Osteocyte (in vitro differentiated cells): ENCODE data around the gene EXOSC2. TPM values are rescaled to one million over a fixed set of nuclear protein-coding genes. Genes with fewer than 3 reads are reported as not detected.

Source experiments
- DNase-seq: peaks from one replicate; pipeline ENCODE4 v3.0.0; 2021; ENCODE audit warnings: mixed read lengths; ENCODE audit not compliant: unreplicated experiment; ENCODE audit errors: extremely low spot score
- H3K27ac Mint-ChIP-seq: one replicate; pipeline ENCODE4 v1.8.0; 2021; ENCODE audit warnings: mild to moderate bottlenecking, mixed read lengths; ENCODE audit not compliant: unreplicated experiment
- H3K27me3 Mint-ChIP-seq: one replicate; pipeline ENCODE4 v1.8.0; 2021; ENCODE audit warnings: mixed read lengths; ENCODE audit not compliant: unreplicated experiment
- H3K36me3 Mint-ChIP-seq: one replicate; pipeline ENCODE4 v1.8.0; 2021; ENCODE audit warnings: mixed read lengths; ENCODE audit not compliant: unreplicated experiment
- H3K4me1 Mint-ChIP-seq: one replicate; pipeline ENCODE4 v1.8.0; 2021; ENCODE audit warnings: mixed read lengths; ENCODE audit not compliant: unreplicated experiment
- H3K4me3 Mint-ChIP-seq: one replicate; pipeline ENCODE4 v1.8.0; 2021; ENCODE audit warnings: mild to moderate bottlenecking, moderate library complexity, mixed read lengths; ENCODE audit not compliant: unreplicated experiment
- H3K9me3 Mint-ChIP-seq: one replicate; pipeline ENCODE4 v1.8.0; 2021; ENCODE audit warnings: mixed read lengths; ENCODE audit not compliant: unreplicated experiment
- CTCF ChIP-seq: fragments of 200-600 bp; sonication (generic); IDR thresholded peaks from 2 replicates; pipeline ENCODE4 v1.5.0; 2021; ENCODE audit warnings: antibody characterized with exemption, mild to moderate bottlenecking, moderate library complexity
- total RNA-seq: library from RNA; stranded (reverse); gene quantifications from 2 replicates; pipeline ENCODE4 v1.2.1, GENCODE V29; 2021

Gene EXOSC2
- total RNA-seq, 1 donor from 2014 or later, result 26.1 TPM

DNA sequence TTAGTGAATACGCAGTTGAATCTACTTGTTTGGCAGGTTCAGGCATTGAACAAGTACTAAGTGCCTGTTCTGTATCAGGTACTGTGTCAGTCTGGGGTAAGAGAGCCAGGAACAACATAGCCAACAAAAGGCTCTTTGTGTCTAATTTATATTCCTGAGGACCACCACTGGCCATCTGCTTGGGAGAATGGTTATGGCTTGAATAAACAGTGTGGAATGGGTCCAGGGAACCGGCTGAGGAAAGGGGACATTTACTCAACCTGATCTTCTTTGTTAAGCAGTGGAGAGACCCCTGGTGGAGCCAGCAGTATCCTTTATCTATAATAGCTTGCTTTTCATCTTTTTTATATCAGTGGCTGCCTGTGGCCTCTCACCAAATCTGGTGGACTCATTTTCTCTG lies 38.6 kb downstream of the EXOSC2 start:
- H3K27me3 Mint-ChIP-seq, result no peaks in the 10 kb centered on the region
- H3K27ac Mint-ChIP-seq, result no peak overlapping the region
- TF ChIP-seq CTCF, result no peak
- peaks cover 4% of the 10 kb centered on the region for H3K36me3 Mint-ChIP-seq
- H3K9me3 Mint-ChIP-seq, result no peaks in the 10 kb centered on the region
- no peak overlapping the region for H3K4me3 Mint-ChIP-seq
- H3K4me1 Mint-ChIP-seq, result peaks cover 34% of the 10 kb centered on the region
- no peak for DNase-seq

- peaks cover 34% of the 10 kb centered on the region for H3K4me1 Mint-ChIP-seq
- no peaks in the 10 kb centered on the region for H3K9me3 Mint-ChIP-seq
- no peak for TF ChIP-seq CTCF
- H3K36me3 Mint-ChIP-seq, result peaks cover 4% of the 10 kb centered on the region
- H3K27ac Mint-ChIP-seq, result no peak overlapping the region
- no peak for DNase-seq
- no peaks in the 10 kb centered on the region for H3K27me3 Mint-ChIP-seq
- H3K4me3 Mint-ChIP-seq, result no peak overlapping the region
Measured at GRCh38 chr9:130732793-130733221, 39.2 kb downstream of the EXOSC2 start.

- Mint-ChIP-seq H3K4me1 (peaks cover 17% of the 10 kb centered on the region), H3K4me3 (no peak overlapping the region), H3K36me3 (no peaks in the 10 kb centered on the region), H3K9me3 (no peaks in the 10 kb centered on the region), H3K27me3 (no peaks in the 10 kb centered on the region), H3K27ac (no peak overlapping the region)
- no peak for DNase-seq
- TF ChIP-seq CTCF, result no peak
Measured at GRCh38 chr9:130735566-130735965, 42.0 kb downstream of the EXOSC2 start.

DNA sequence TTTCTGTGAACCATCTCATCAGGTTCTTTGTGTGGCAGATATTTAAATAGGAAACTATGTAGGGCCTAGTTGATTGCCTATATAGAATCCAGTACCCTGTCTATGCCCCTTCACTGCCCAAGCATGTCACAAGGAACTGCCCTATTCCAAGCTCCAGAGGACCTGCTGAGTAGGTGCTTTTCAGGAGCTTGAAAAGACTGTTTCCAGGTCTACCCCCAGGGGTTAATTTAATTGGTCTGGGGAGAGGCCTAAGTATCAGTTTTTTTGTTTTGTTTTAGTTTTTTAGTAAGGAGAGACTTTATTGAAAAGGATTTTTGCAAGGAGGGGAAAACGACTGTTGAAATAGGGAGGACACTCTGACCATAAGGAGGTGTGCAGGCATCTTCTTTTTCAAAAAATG lies 43.3 kb downstream of the EXOSC2 start:
- H3K27me3 Mint-ChIP-seq, result no peaks in the 10 kb centered on the region
- H3K9me3 Mint-ChIP-seq, result no peaks in the 10 kb centered on the region
- peaks cover 10% of the 10 kb centered on the region for H3K4me1 Mint-ChIP-seq
- H3K4me3 Mint-ChIP-seq, result no peak overlapping the region
- no peak for DNase-seq
- TF ChIP-seq CTCF, result no peak
- no peaks in the 10 kb centered on the region for H3K36me3 Mint-ChIP-seq
- no peak overlapping the region for H3K27ac Mint-ChIP-seq

DNA sequence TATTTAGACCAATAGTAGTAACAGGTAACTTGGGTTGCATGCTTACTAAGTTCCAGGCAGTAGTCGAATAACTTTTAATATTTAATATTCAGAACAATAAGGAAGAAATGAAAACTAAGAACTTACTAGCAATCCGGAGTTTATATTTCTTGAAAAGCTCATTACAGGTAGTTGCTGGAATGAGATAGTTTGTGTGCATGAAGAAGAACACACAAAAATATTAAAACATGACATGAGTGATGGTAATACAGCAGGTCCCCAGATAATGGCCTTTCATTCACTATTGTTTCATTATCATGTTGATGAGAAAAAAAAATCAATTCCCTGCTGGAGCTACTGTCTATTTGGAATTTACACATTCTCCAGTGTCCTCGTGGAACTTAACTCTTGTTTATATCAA lies 44.7 kb downstream of the EXOSC2 start:
- DNase-seq, result no peak
- no peaks in the 10 kb centered on the region for H3K36me3 Mint-ChIP-seq
- H3K4me3 Mint-ChIP-seq, result no peak overlapping the region
- H3K9me3 Mint-ChIP-seq, result no peaks in the 10 kb centered on the region
- peaks cover under 1% of the 10 kb centered on the region for H3K4me1 Mint-ChIP-seq
- H3K27ac Mint-ChIP-seq, result no peak overlapping the region
- no peaks in the 10 kb centered on the region for H3K27me3 Mint-ChIP-seq
- no peak for TF ChIP-seq CTCF
